K562 (cell line): ENCODE measurements around the gene TRIM34. TPM values are rescaled to one million over a fixed set of nuclear protein-coding genes. Genes with fewer than 3 reads are reported as not detected.

Experiments
- CBFA2T2 ChIP-seq: fragments of 450-650 bp; conservative IDR thresholded peaks from 2 replicates; pipeline ENCODE4 v1.6.1; 2017; ENCODE audit warnings: mild to moderate bottlenecking
- CEBPG ChIP-seq, 3 experiments: fragments of 200-800 bp in 1 of 3; sonication (Bioruptor generic) in 1 of 3; sonication (generic) in 1 of 3; formaldehyde crosslinking in 1 of 3; IDR thresholded peaks in 2 of 3; conservative IDR thresholded peaks in 1 of 3; 2 replicates each; pipeline versions ENCODE4 v1.6.1 to v1.8.0; 2016 to 2022; ENCODE audit warnings: missing compliant biosample characterization in 2 of 3, missing genetic modification characterization in 2 of 3, mild to moderate bottlenecking in 1 of 3, missing genetic modification reagents in 1 of 3
- ELF4 ChIP-seq: fragments of 450-650 bp; formaldehyde crosslinking; IDR thresholded peaks from 2 replicates; pipeline ENCODE4 v1.4.0; 2022; ENCODE audit warnings: missing genetic modification characterization
- FOXK2 ChIP-seq, 2 experiments: fragments of 450-650 bp; IDR thresholded peaks in 1 of 2; conservative IDR thresholded peaks in 1 of 2; 2 replicates each; pipeline ENCODE4 v1.6.1; 2016; ENCODE audit warnings: low read depth in 2 of 2, mild to moderate bottlenecking in 1 of 2
- FOXP1 ChIP-seq: sonication (generic); formaldehyde crosslinking; IDR thresholded peaks from 2 replicates; pipeline ENCODE4 v1.8.0; 2022; ENCODE audit warnings: mild to moderate bottlenecking, missing genetic modification reagents
- KDM2B ChIP-seq: fragments of 250-450 bp; sonication (Bioruptor Pico); IDR thresholded peaks from 2 replicates; pipeline ENCODE4 v1.8.0; 2021; ENCODE audit warnings: mild to moderate bottlenecking, moderate library complexity
- KLF16 ChIP-seq: IDR thresholded peaks from 2 replicates; pipeline ENCODE4 v1.6.1; 2016; ENCODE audit warnings: antibody characterized with exemption
- NFRKB ChIP-seq: fragments of 450-650 bp; IDR thresholded peaks from 2 replicates; pipeline ENCODE4 v1.6.1; 2016; ENCODE audit warnings: low read depth
- TAL1 ChIP-seq: fragments of 450-650 bp; IDR thresholded peaks from 2 replicates; pipeline ENCODE4 v1.6.1; 2016; ENCODE audit warnings: mild to moderate bottlenecking
- TCF3 ChIP-seq: sonication (generic); formaldehyde crosslinking; IDR thresholded peaks from 2 replicates; pipeline ENCODE4 v1.4.0; 2020; ENCODE audit warnings: mild to moderate bottlenecking, missing genetic modification reagents
- TCF7 ChIP-seq: sonication (generic); IDR thresholded peaks from 2 replicates; pipeline ENCODE4 v1.6.1; 2016; ENCODE audit warnings: antibody characterized with exemption, borderline replicate concordance
- TEAD1 ChIP-seq, 2 experiments: fragments of 450-650 bp in 1 of 2; sonication (generic) in 1 of 2; formaldehyde crosslinking; IDR thresholded peaks; 2 replicates each; pipeline versions ENCODE4 v1.4.0 to v1.8.0; 2020 to 2022; ENCODE audit warnings: mild to moderate bottlenecking in 2 of 2, missing genetic modification reagents in 1 of 2
- ZHX1 ChIP-seq: fragments of 150-350 bp; conservative IDR thresholded peaks from 2 replicates; pipeline ENCODE4 v1.6.1; 2014; ENCODE audit warnings: low read length
- ZNF124 ChIP-seq: sonication (generic); formaldehyde crosslinking; IDR thresholded peaks from 2 replicates; pipeline ENCODE4 v1.8.1; 2022; ENCODE audit warnings: missing genetic modification reagents
- ZNF24 ChIP-seq: fragments of 450-650 bp; IDR thresholded peaks from 2 replicates; pipeline ENCODE4 v1.6.1; 2016
- ZNF583 ChIP-seq: fragments of 250-450 bp; sonication (Bioruptor Pico); IDR thresholded peaks from 2 replicates; pipeline ENCODE4 v1.4.0; 2020
- polyA plus RNA-seq, 8 experiments: library from polyadenylated mRNA; depleted of rRNA in 4 of 8; stranded (reverse) in 5 of 8; unstranded in 3 of 8; fragments of >200 nt; fragmentation: Nextera tagmentation in 2 of 8; fragmentation: Illumina TruSeq in 1 of 8; extraction: Ambion mirVana in 2 of 8; extraction: Trizol in 1 of 8; gene quantifications; 2 replicates each; pipeline versions ENCODE4 v1.2.1 to v1.2.3, GENCODE V29; 2011 to 2014; ENCODE audit warnings: inconsistent platforms in 1 of 8, missing spikeins in 1 of 8
- total RNA-seq, 7 experiments: library from RNA; depleted of rRNA in 6 of 7; stranded (reverse); fragments of >200 nt in 6 of 7; fragmentation: Illumina TruSeq in 2 of 7; extraction: Trizol in 2 of 7; gene quantifications; 2 replicates each; pipeline versions ENCODE4 v1.2.1 to v1.2.3, GENCODE V29; 2011 to 2021; ENCODE audit warnings: low replicate concordance in 1 of 7
- TF ChIP-seq, protein P1 (sequence below): fragments of 450-650 bp; formaldehyde crosslinking; IDR thresholded peaks from 2 replicates; pipeline ENCODE4 v1.4.0; 2022; ENCODE audit warnings: missing genetic modification characterization

The TRIM34 gene
- total and polyA plus RNA-seq, 9 of the 15 experiments (the other 6 are each of a cell fraction or from before 2014, with no cell fraction given), result 0.31 to 2.9 (median 1.3) TPM

DNA sequence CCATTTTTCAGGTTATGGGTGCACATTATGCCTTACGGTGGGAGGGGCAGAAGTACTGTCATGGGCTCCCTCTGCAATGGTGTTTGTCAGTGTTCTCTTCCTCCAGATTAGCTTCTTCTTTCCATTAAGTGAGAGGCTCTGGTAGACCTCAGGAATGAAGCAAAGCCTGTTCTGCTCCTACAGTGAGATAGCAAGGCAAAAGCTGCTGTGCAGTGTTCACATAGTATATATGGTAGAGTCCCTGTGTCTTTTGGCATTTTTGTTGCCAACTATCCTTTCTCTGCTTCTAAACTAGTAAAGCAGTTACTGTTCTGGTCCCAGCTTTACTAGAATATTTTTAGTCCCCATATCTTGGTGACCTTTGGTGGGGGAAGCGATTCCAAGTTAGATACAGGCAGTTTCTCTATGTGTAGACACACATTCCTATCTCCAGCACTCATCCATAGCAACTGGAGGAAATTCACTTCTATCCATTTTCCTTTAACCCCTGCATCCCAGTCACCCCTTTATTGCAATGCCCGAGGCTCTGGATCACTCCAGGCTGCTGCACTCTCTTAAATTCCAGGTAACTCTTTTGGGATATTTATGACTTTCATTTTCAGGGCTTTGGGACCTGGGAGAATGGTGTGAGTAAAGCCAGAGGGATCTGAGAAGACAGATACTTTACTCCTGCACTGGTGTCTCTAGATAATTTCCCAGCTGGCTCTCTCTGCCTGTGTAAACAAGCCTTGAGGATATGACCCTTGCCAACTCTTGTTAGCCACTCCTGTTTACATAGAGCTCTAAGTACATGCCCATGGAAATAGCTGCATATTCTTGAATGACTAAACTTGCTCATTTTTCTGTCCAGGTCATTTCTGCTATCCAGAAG, 3.9 kb upstream of the TRIM34 start (continued):
- TF ChIP-seq, protein P1, sequence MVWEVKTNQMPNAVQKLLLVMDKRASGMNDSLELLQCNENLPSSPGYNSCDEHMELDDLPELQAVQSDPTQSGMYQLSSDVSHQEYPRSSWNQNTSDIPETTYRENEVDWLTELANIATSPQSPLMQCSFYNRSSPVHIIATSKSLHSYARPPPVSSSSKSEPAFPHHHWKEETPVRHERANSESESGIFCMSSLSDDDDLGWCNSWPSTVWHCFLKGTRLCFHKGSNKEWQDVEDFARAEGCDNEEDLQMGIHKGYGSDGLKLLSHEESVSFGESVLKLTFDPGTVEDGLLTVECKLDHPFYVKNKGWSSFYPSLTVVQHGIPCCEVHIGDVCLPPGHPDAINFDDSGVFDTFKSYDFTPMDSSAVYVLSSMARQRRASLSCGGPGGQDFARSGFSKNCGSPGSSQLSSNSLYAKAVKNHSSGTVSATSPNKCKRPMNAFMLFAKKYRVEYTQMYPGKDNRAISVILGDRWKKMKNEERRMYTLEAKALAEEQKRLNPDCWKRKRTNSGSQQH (CRISPR knock-in tag), result no peak
- TF ChIP-seq ZHX1, result no peak
- no peak for TF ChIP-seq ELF4 (CRISPR knock-in tag)
- no peak for TF ChIP-seq ZNF583 (CRISPR knock-in tag)
- TF ChIP-seq TAL1, result peak; percentile 81
- peak; percentile 81 for TF ChIP-seq CBFA2T2
- TF ChIP-seq FOXK2 (conservative IDR thresholded peaks at IDR 0.05 in 1 of 2, IDR thresholded peaks at IDR 0.05 in 1 of 2; ENCODE audit: low read depth in 2 of 2), result peak; percentile 82 to 86
- TF ChIP-seq TCF3 (CRISPR knock-in tag), result peak; percentile 73
- no peak for TF ChIP-seq TEAD1 (CRISPR knock-in tag; IDR thresholded peaks at IDR 0.05)
- TF ChIP-seq CEBPG (CRISPR knock-in tag; IDR thresholded peaks at IDR 0.05), result no peak
- TF ChIP-seq CEBPG (tag; conservative IDR thresholded peaks at IDR 0.05 in 1 of 2, IDR thresholded peaks at IDR 0.05 in 1 of 2), result no peak
- TF ChIP-seq TCF7, result no peak
- 0 out of 2 replicates have a peak, but pooled peaks have one; percentile 4 for TF ChIP-seq KLF16
- TF ChIP-seq ZNF124 (CRISPR knock-in tag), result no peak
- TF ChIP-seq FOXP1, result no peak
- TF ChIP-seq KDM2B (CRISPR knock-in tag), result no peak
- TF ChIP-seq ZNF24, result no peak
- no peak for TF ChIP-seq NFRKB
